ENCODE measurements around the gene RIPPLY3.

DNA sequence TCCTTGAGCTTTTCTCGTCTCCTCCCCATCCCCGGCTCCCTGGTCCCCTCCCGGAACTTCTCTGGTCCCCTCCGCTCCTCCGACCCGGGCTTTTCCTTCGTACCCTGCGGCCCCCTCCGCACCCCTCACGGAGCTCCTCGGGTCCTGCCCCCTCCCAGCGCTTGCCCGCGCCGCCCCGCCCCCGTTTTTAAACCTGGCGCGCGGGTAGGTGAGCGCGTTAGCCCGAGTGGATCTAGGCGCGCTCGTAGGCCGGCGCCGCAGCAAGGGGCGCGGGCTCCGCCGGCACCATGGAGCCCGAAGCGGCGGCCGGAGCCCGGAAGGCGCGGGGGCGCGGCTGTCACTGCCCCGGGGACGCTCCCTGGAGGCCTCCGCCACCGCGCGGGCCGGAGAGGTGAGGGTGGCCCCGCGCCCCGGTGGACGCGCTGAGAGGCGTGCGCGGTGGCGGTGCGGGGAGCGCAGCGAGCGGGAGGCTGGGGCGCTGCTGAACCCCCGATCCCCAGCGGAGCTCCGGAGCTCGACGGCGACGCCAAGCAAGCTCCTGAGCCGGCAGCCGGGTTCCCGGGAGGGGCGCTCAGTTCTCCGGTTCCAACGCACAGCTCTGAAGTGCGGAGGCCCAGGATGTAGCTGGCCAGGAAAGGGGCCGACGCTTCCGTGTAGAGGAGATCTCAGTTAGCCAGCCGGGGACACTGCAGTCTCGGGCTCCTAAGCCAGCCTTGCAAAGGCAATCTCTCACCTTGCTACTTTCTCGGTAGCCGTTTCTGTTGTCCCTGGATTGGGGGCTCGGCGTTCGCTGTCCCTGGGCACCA, at the start of gene RIPPLY3:
- no peak for TF ChIP-seq SIN3A (IDR thresholded peaks at IDR 0.05; ENCODE audit: borderline replicate concordance, insufficient read depth, low read length)
- TF ChIP-seq, protein P1, sequence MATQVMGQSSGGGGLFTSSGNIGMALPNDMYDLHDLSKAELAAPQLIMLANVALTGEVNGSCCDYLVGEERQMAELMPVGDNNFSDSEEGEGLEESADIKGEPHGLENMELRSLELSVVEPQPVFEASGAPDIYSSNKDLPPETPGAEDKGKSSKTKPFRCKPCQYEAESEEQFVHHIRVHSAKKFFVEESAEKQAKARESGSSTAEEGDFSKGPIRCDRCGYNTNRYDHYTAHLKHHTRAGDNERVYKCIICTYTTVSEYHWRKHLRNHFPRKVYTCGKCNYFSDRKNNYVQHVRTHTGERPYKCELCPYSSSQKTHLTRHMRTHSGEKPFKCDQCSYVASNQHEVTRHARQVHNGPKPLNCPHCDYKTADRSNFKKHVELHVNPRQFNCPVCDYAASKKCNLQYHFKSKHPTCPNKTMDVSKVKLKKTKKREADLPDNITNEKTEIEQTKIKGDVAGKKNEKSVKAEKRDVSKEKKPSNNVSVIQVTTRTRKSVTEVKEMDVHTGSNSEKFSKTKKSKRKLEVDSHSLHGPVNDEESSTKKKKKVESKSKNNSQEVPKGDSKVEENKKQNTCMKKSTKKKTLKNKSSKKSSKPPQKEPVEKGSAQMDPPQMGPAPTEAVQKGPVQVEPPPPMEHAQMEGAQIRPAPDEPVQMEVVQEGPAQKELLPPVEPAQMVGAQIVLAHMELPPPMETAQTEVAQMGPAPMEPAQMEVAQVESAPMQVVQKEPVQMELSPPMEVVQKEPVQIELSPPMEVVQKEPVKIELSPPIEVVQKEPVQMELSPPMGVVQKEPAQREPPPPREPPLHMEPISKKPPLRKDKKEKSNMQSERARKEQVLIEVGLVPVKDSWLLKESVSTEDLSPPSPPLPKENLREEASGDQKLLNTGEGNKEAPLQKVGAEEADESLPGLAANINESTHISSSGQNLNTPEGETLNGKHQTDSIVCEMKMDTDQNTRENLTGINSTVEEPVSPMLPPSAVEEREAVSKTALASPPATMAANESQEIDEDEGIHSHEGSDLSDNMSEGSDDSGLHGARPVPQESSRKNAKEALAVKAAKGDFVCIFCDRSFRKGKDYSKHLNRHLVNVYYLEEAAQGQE (IDR thresholded peaks at IDR 0.05; ENCODE audit: insufficient read depth in 1 of 2, low read depth in 2 of 2, low read length in 2 of 2) = no peak

Data from PFSK-1 (cell line).